ENCODE measurements around the gene MORN1.

DNA sequence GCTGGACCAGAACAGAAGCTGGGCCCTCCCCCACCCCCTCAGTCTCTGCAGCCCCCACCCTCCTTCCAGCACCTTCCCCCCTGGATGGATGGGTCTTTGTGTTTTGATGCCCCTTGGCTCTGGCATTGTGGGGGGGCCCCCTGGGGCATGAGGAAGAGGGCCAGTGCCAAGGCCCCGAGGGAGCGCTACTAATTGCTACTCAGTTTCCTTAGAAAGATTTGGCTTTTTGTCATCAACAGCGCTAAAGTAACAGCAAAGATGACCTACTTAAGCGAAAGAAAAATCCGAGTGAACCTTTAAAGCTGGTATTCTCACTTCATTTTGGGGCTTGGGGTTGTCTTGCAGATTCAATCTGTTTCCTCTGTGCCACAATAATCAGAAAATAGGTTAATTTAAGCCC is 99.8 kb downstream of the MORN1 start:
- TF ChIP-seq POLR2A (IDR thresholded peaks at IDR 0.05) (no peak), CTCF (IDR thresholded peaks at IDR 0.05) (no peak)

Data from right lobe of liver (tissue), 4 donors.